ENCODE results near the gene CENPO. TPM values are rescaled to one million over a fixed set of nuclear protein-coding genes. Genes with fewer than 3 reads are reported as not detected.

The CENPO gene
- total and polyA plus RNA-seq, 7 experiments from 2014 or later: 1.8 to 36.6 (median 5.8) TPM

- H3K27me3 Mint-ChIP-seq: no peaks in the 10 kb centered on the region
- Histone ChIP-seq H3K36me3 (ENCODE audit: control insufficient read depth in 2 of 3, insufficient read depth in 3 of 3, low read length in 3 of 3) (no peaks in the 10 kb centered on the region), H3K9me3 (ENCODE audit: control insufficient read depth in 2 of 3, low read length in 3 of 3) (peaks cover 0 to under 1% (median 0%) of the 10 kb centered on the region in 3 experiments), H3K27me3 (ENCODE audit: control insufficient read depth in 2 of 2, insufficient read depth in 2 of 2, low read length in 2 of 2) (no peaks in the 10 kb centered on the region), H3K4me3 (ENCODE audit: low read length) (no peak overlapping the region), H3K4me1 (ENCODE audit: control insufficient read depth in 2 of 2, insufficient read depth in 2 of 2, low read length in 2 of 2) (no peaks in the 10 kb centered on the region), H3K27ac (ENCODE audit: low read depth, low read length) (no peak overlapping the region)
- no peak for DNase-seq
- peak overlapping the region in 2 of 9 donors; percentile 21 to 46 for H3K27ac Mint-ChIP-seq
- POLR2A ChIA-PET: no interaction called here
- H3K4me3 Mint-ChIP-seq: no peak overlapping the region
- intact Hi-C loops (cut with micrococcal nuclease): no loop called here
- no peak for ATAC-seq
- CTCF ChIA-PET: no interaction called here
- H3K4me1 Mint-ChIP-seq: peaks cover 0 to 7% (median 0%) of the 10 kb centered on the region in 7 donors
- H3K9me3 Mint-ChIP-seq: peaks cover 0 to 3% (median 0%) of the 10 kb centered on the region in 11 donors
- H3K36me3 Mint-ChIP-seq: peaks cover 0 to 13% (median 5%) of the 10 kb centered on the region in 5 donors
Observed at GRCh38 chr2:24853996-24854395, 60.8 kb downstream of the CENPO start.

DNA sequence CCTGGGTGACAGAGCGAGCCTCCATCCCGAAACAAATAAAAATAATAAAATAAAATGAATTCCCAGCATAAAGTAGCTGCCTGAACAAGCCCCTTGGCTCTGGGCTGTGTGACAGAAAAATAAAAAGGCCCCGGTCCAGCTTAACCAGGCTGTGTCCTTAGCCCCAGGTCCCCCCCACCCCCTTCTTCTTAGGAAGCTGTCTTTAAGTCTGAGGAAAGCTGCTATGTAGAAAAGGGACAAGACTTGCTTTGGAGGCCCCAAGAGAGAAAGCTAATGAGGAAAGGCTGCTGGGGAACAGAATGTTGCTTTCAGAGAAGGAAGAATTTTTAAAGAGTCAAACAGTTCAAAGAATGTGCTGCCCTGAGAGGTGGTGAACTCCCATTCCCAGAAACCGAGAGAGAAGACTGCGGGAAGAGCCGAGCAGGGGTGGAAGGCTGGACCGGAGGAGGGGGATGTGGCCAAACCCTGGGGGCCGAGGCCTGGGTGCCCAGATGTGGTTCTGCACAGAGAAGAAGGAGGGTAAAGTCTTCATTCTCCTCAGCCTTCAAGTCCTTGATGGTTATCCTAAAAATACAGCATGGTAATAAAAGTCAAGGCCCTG, 61.9 kb downstream of the CENPO start:
- H3K4me1 Mint-ChIP-seq: peaks cover 0 to 7% (median 0%) of the 10 kb centered on the region in 7 donors
- peaks cover 0 to 1% (median 0%) of the 10 kb centered on the region in 11 donors for H3K9me3 Mint-ChIP-seq
- ChIA-PET CTCF (no interaction called here), POLR2A (no interaction called here)
- no peak overlapping the region for H3K4me3 ChIP-seq (ENCODE audit: low read length)
- H3K4me1 ChIP-seq (ENCODE audit: control insufficient read depth in 2 of 2, insufficient read depth in 2 of 2, low read length in 2 of 2): no peaks in the 10 kb centered on the region
- no peaks in the 10 kb centered on the region for H3K9me3 ChIP-seq (ENCODE audit: control insufficient read depth in 2 of 3, low read length in 3 of 3)
- H3K27ac ChIP-seq (ENCODE audit: low read depth, low read length): no peak overlapping the region
- DNase-seq (no peak), ATAC-seq (no peak)
- intact Hi-C loops (cut with micrococcal nuclease): no loop called here
- H3K36me3 Mint-ChIP-seq: peaks cover 0 to 15% (median 4%) of the 10 kb centered on the region in 5 donors
- H3K36me3 ChIP-seq (ENCODE audit: control insufficient read depth in 2 of 3, insufficient read depth in 3 of 3, low read length in 3 of 3): no peaks in the 10 kb centered on the region
- no peak overlapping the region for H3K27ac Mint-ChIP-seq
- no peaks in the 10 kb centered on the region for H3K27me3 Mint-ChIP-seq
- H3K27me3 ChIP-seq (ENCODE audit: control insufficient read depth in 2 of 2, insufficient read depth in 2 of 2, low read length in 2 of 2): no peaks in the 10 kb centered on the region
- H3K4me3 Mint-ChIP-seq: no peak overlapping the region

GRCh38 chr2:24855726-24856125, 62.5 kb downstream of the CENPO start:
- Histone ChIP-seq H3K9me3 (ENCODE audit: control insufficient read depth in 2 of 3, low read length in 3 of 3) (no peaks in the 10 kb centered on the region), H3K4me3 (ENCODE audit: low read length) (no peak overlapping the region), H3K27ac (ENCODE audit: low read depth, low read length) (no peak overlapping the region), H3K36me3 (ENCODE audit: control insufficient read depth in 2 of 3, insufficient read depth in 3 of 3, low read length in 3 of 3) (no peaks in the 10 kb centered on the region), H3K4me1 (ENCODE audit: control insufficient read depth in 2 of 2, insufficient read depth in 2 of 2, low read length in 2 of 2) (no peaks in the 10 kb centered on the region), H3K27me3 (ENCODE audit: control insufficient read depth in 2 of 2, insufficient read depth in 2 of 2, low read length in 2 of 2) (no peaks in the 10 kb centered on the region)
- Mint-ChIP-seq H3K4me3 (no peak overlapping the region), H3K9me3 (peaks cover 0 to 1% (median 0%) of the 10 kb centered on the region in 11 donors), H3K27me3 (no peaks in the 10 kb centered on the region), H3K36me3 (peaks cover 0 to 15% (median 3%) of the 10 kb centered on the region in 5 donors), H3K4me1 (peaks cover 0 to 7% (median 0%) of the 10 kb centered on the region in 7 donors), H3K27ac (no peak overlapping the region)
- no peak for DNase-seq
- intact Hi-C loops (cut with micrococcal nuclease): no loop called here
- no peak for ATAC-seq
- CTCF ChIA-PET: no interaction called here
- POLR2A ChIA-PET: no interaction called here

DNA sequence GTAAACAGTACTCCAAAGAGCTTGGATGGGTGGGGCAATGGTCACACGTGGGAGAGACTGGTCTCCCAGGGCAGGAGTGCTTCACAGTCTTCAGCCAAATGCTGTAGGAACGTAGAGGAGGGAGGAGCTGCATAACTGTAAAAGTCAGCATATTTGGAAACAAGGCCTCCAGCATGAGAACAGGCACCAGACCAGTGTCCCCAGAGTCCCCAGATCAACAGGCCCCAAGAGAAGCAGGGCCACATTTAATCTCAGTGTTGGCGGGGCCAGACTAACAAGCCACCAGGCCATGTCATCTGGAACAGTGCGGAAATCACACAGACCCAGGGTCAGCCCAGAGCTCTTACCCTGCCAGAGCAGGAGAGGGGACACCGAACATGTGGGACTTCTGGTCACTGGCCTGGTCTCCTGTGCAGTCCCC, 63.6 kb downstream of the CENPO start:
- H3K9me3 ChIP-seq (ENCODE audit: control insufficient read depth in 2 of 3, low read length in 3 of 3): no peaks in the 10 kb centered on the region
- ATAC-seq (no peak), DNase-seq (no peak)
- no peaks in the 10 kb centered on the region for H3K27me3 Mint-ChIP-seq
- no peaks in the 10 kb centered on the region for H3K36me3 ChIP-seq (ENCODE audit: control insufficient read depth in 2 of 3, insufficient read depth in 3 of 3, low read length in 3 of 3)
- ChIA-PET CTCF (no interaction called here), POLR2A (no interaction called here)
- peaks cover 0 to 15% (median 3%) of the 10 kb centered on the region in 5 donors for H3K36me3 Mint-ChIP-seq
- H3K9me3 Mint-ChIP-seq: peaks cover 0 to 1% (median 0%) of the 10 kb centered on the region in 11 donors
- intact Hi-C loops (cut with micrococcal nuclease): no loop called here
- H3K4me1 Mint-ChIP-seq: peaks cover 0 to 7% (median 0%) of the 10 kb centered on the region in 7 donors
- no peak overlapping the region for H3K4me3 ChIP-seq (ENCODE audit: low read length)
- H3K4me3 Mint-ChIP-seq: no peak overlapping the region
- H3K4me1 ChIP-seq (ENCODE audit: control insufficient read depth in 2 of 2, insufficient read depth in 2 of 2, low read length in 2 of 2): no peaks in the 10 kb centered on the region
- H3K27ac Mint-ChIP-seq: no peak overlapping the region
- no peak overlapping the region for H3K27ac ChIP-seq (ENCODE audit: low read depth, low read length)
- H3K27me3 ChIP-seq (ENCODE audit: control insufficient read depth in 2 of 2, insufficient read depth in 2 of 2, low read length in 2 of 2): no peaks in the 10 kb centered on the region

- H3K36me3 Mint-ChIP-seq: peaks cover 0 to 13% (median 3%) of the 10 kb centered on the region in 5 donors
- CTCF ChIA-PET: interaction anchor here (1.5 kb wide), 1 partner anchor 30 kb away, joined by 8 read pairs; no protein-coding TSS in a partner anchor
- no peaks in the 10 kb centered on the region for H3K9me3 ChIP-seq (ENCODE audit: control insufficient read depth in 2 of 3, low read length in 3 of 3)
- ATAC-seq (no peak), DNase-seq (no peak)
- peaks cover 0 to 1% (median 0%) of the 10 kb centered on the region in 11 donors for H3K9me3 Mint-ChIP-seq
- H3K36me3 ChIP-seq (ENCODE audit: control insufficient read depth in 2 of 3, insufficient read depth in 3 of 3, low read length in 3 of 3): no peaks in the 10 kb centered on the region
- H3K27me3 ChIP-seq (ENCODE audit: control insufficient read depth in 2 of 2, insufficient read depth in 2 of 2, low read length in 2 of 2): no peaks in the 10 kb centered on the region
- H3K27ac ChIP-seq (ENCODE audit: low read depth, low read length): no peak overlapping the region
- peaks cover 0 to 7% (median 0%) of the 10 kb centered on the region in 7 donors for H3K4me1 Mint-ChIP-seq
- no peak overlapping the region for H3K4me3 Mint-ChIP-seq
- H3K27ac Mint-ChIP-seq: peak overlapping the region in 1 of 9 donors; percentile 28
- H3K4me1 ChIP-seq (ENCODE audit: control insufficient read depth in 2 of 2, insufficient read depth in 2 of 2, low read length in 2 of 2): no peaks in the 10 kb centered on the region
- no peaks in the 10 kb centered on the region for H3K27me3 Mint-ChIP-seq
- POLR2A ChIA-PET: no interaction called here
- intact Hi-C loops (cut with micrococcal nuclease): no loop called here
- no peak overlapping the region for H3K4me3 ChIP-seq (ENCODE audit: low read length)
Observed at GRCh38 chr2:24857746-24858145, 64.5 kb downstream of the CENPO start.

DNA sequence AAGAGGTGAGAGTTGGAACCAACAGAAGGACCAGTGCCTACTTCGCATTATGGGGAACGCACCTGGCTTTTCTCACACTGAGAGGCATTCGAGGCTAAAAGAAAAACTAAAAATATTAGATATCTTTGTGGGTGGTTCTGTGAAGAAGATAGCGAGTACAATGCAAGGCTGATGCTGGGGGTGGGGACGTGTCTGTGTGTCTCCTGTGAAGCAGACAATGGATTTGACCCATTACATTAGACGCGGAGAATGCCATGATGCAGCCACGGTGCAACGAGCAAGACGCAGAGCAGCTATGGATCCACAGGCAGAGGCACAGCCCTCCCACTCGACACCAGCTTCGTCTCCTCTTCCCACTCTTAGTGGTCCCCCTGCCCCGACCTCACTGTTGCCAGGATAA, 65.8 kb downstream of the CENPO start:
- DNase-seq: no peak
- CTCF ChIA-PET: no interaction called here
- Histone ChIP-seq H3K4me1 (ENCODE audit: control insufficient read depth in 2 of 2, insufficient read depth in 2 of 2, low read length in 2 of 2) (no peaks in the 10 kb centered on the region), H3K36me3 (ENCODE audit: control insufficient read depth in 2 of 3, insufficient read depth in 3 of 3, low read length in 3 of 3) (no peaks in the 10 kb centered on the region), H3K9me3 (ENCODE audit: control insufficient read depth in 2 of 3, low read length in 3 of 3) (no peaks in the 10 kb centered on the region), H3K27ac (ENCODE audit: low read depth, low read length) (no peak overlapping the region), H3K4me3 (ENCODE audit: low read length) (no peak overlapping the region), H3K27me3 (ENCODE audit: control insufficient read depth in 2 of 2, insufficient read depth in 2 of 2, low read length in 2 of 2) (no peaks in the 10 kb centered on the region)
- Mint-ChIP-seq H3K4me1 (peaks cover 0 to 7% (median 0%) of the 10 kb centered on the region in 7 donors), H3K27me3 (no peaks in the 10 kb centered on the region), H3K27ac (peak overlapping the region in 1 of 9 donors; percentile 41), H3K4me3 (no peak overlapping the region), H3K36me3 (peaks cover 0 to 11% (median 3%) of the 10 kb centered on the region in 5 donors), H3K9me3 (peaks cover 0 to 1% (median 0%) of the 10 kb centered on the region in 11 donors)
- ATAC-seq: no peak
- intact Hi-C loops (cut with micrococcal nuclease): no loop called here
- POLR2A ChIA-PET: no interaction called here
